ENCODE data around the gene PLAAT5. TPM values are rescaled to one million over a fixed set of nuclear protein-coding genes. Genes with fewer than 3 reads are reported as not detected.

The PLAAT5 gene
- polyA plus RNA-seq, 2 of the 4 experiments (the other 2 are of a cell fraction): 0.04 to 0.12 TPM

DNA sequence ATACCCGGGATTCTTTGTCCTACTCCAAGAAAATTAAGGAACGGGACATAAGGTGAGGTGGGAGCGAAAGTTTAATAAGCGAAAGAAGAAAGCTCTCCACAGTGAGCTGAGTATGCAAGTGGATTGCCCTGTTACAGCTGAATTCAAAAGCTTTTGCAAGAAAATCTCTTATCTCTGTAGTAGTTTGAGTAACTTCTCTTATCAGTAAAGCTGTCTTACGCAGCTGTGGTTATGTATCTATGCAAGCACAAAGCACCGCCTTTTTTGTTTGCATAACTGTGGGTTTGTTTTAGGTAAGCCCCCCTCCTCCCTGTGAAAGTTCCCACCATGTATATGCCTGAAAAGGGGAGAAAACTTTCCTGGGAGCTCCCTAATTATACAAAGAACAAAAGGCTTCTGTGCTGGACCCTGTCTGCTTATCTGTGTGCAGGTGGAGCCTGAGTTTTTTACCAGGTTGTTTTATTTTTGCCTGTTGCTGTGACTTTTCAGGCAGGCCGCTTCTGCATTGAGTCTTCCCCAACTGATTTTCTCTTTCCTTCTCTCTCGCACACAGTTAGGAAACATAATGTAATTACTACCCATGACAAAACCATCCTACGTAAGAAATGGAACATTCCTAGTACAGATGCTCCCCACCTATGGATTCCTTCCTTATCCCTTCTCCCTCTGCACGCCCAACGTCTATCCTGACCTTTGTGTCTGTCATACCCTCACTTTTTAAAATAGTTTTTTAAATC, 837 bp upstream of the PLAAT5 start:
- H3K4me1 ChIP-seq: no peaks in the 10 kb centered on the region
- no peak for ATAC-seq
- WGBS (ENCODE audit: missing lambda C conversion rate): 81% methylated on average over 11 of the region's 11 CpGs
- POLR2A ChIA-PET: no interaction called here
- TF ChIP-seq, protein P1, sequence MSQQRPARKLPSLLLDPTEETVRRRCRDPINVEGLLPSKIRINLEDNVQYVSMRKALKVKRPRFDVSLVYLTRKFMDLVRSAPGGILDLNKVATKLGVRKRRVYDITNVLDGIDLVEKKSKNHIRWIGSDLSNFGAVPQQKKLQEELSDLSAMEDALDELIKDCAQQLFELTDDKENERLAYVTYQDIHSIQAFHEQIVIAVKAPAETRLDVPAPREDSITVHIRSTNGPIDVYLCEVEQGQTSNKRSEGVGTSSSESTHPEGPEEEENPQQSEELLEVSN (IDR thresholded peaks at IDR 0.05; ENCODE audit: borderline replicate concordance, low read depth): no peak
- no peak for TF ChIP-seq NPAS2 (CRISPR knock-in tag; IDR thresholded peaks at IDR 0.05; ENCODE audit: borderline replicate concordance)
- no peak for TF ChIP-seq TFCP2L1 (CRISPR knock-in tag; IDR thresholded peaks at IDR 0.05)
- no peak for TF ChIP-seq RCOR1 (IDR thresholded peaks at IDR 0.05; ENCODE audit: low read depth, low read length)
- no peak for TF ChIP-seq TP53 (CRISPR knock-in tag; IDR thresholded peaks at IDR 0.05)
- no peak for TF ChIP-seq ATOH8 (CRISPR knock-in tag; IDR thresholded peaks at IDR 0.05; ENCODE audit: low read depth)
- TF ChIP-seq SMC3 (IDR thresholded peaks at IDR 0.05): no peak
- no peak for TF ChIP-seq RNF2 (IDR thresholded peaks at IDR 0.05; ENCODE audit: borderline replicate concordance, low read depth)
- TF ChIP-seq MYC (IDR thresholded peaks at IDR 0.05; ENCODE audit: borderline replicate concordance, low read length): no peak
- TF ChIP-seq PHF8 (IDR thresholded peaks at IDR 0.05; ENCODE audit: borderline replicate concordance, low read depth): no peak
- no peak for TF ChIP-seq ZSCAN20 (CRISPR knock-in tag; IDR thresholded peaks at IDR 0.05)
- TF ChIP-seq FOSB (CRISPR knock-in tag; IDR thresholded peaks at IDR 0.05): no peak
- no peak for TF ChIP-seq MAFK (IDR thresholded peaks at IDR 0.05; ENCODE audit: partially characterized antibody)
- no peak for TF ChIP-seq CHD2 (IDR thresholded peaks at IDR 0.05; ENCODE audit: low read length, partially characterized antibody)
- TF ChIP-seq BHLHE40 (IDR thresholded peaks at IDR 0.05; ENCODE audit: low read depth, low read length): no peak
- no peak for TF ChIP-seq PBX3 (IDR thresholded peaks at IDR 0.05)
- TF ChIP-seq CEBPB (IDR thresholded peaks at IDR 0.05): no peak
- TF ChIP-seq HDAC2 (IDR thresholded peaks at IDR 0.05): no peak
- CTCF ChIA-PET: interaction anchor here (4.7 kb wide), 1 partner anchor 13 kb away, joined by 40 read pairs; no protein-coding TSS in a partner anchor
- no peak for FAIRE-seq
- DNase-seq (ENCODE audit: low read depth in 1 of 2, low spot score in 1 of 2): no peak
- H3K9me3 ChIP-seq: peaks cover 5% of the 10 kb centered on the region; the same call in 1 of the 3 replicates
- no peak overlapping the region for H3K4me3 ChIP-seq
- no peak overlapping the region for H3K4me2 ChIP-seq
- H3K27ac ChIP-seq: no peak overlapping the region

DNA sequence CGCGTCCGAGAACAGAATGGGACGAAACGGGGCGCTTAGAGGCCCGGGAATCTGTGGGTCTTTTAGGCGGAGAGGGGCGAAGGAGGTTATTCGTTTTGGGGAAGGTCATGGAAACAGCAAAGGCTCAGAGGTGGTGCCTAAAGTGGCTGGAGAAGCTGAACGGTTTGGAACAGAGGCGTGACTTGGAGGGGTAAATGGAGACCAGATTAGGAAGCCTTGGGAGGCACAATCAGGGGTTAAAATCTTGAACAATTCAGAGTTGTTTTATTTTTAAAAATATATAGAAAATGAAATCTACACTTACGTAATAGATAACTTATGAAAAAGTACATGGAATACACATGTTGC, 247 bp upstream of the PLAAT5 start:
- ChIA-PET CTCF (interaction anchor here (4.7 kb wide), 1 partner anchor 12 kb away, joined by 40 read pairs; no protein-coding TSS in a partner anchor), POLR2A (no interaction called here)
- WGBS (ENCODE audit: missing lambda C conversion rate): 87% methylated on average over 13 of the region's 13 CpGs
- no peak overlapping the region for H3K4me2 ChIP-seq
- H3K4me3 ChIP-seq: no peak overlapping the region
- no peak for FAIRE-seq
- H3K9me3 ChIP-seq: peaks cover 5% of the 10 kb centered on the region; the same call in 1 of the 3 replicates
- DNase-seq (ENCODE audit: low read depth in 1 of 2, low spot score in 1 of 2): no peak
- ATAC-seq: no peak
- TF ChIP-seq CHD2 (IDR thresholded peaks at IDR 0.05; ENCODE audit: low read length, partially characterized antibody) (no peak), HOXB13 (CRISPR knock-in tag; IDR thresholded peaks at IDR 0.05; ENCODE audit: low read depth) (no peak)
- TF ChIP-seq, protein P2, sequence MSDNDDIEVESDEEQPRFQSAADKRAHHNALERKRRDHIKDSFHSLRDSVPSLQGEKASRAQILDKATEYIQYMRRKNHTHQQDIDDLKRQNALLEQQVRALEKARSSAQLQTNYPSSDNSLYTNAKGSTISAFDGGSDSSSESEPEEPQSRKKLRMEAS (IDR thresholded peaks at IDR 0.05): no peak
- H3K27ac ChIP-seq: no peak overlapping the region
- no peaks in the 10 kb centered on the region for H3K4me1 ChIP-seq

DNA sequence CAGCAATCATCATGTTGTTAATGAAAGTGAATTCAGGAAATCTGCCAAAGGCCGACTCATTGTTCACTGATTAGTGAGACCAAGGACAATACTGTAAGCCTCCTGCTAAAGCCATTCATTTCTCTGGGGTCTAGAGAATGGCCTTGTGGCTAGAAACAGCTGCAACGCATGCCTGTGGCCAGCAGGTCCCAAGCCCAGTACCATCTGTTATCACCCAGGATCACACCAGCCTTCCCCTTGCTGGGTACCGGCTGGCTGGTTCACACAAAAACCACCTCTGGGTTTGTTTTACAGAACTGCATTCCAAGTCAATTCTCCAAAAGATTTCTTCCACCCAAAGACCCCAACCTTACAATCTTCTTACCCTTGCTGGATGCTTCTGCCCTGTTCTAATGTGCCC, 1.1 kb downstream of the PLAAT5 start:
- Histone ChIP-seq H3K4me2 (no peak overlapping the region), H3K27ac (no peak overlapping the region), H3K4me1 (no peaks in the 10 kb centered on the region), H3K9me3 (peaks cover 10% of the 10 kb centered on the region; the same call in 1 of the 3 replicates), H3K4me3 (no peak overlapping the region)
- DNase-seq (ENCODE audit: low read depth in 1 of 2, low spot score in 1 of 2) (no peak), FAIRE-seq (no peak), ATAC-seq (0 out of 6 replicates have a peak, but pooled peaks of 1 of the 2 experiments have one; percentile 24)
- WGBS (ENCODE audit: missing lambda C conversion rate): 77% methylated on average over 3 of the region's 3 CpGs
- POLR2A ChIA-PET: no interaction called here
- CTCF ChIA-PET: interaction anchor here (1.2 to 4.7 kb wide), 2 partner anchors 11 to 147 kb away, joined by 3 to 40 read pairs; no protein-coding TSS in a partner anchor
- TF ChIP-seq CBX8 (IDR thresholded peaks at IDR 0.05) (no peak), BHLHE40 (IDR thresholded peaks at IDR 0.05; ENCODE audit: low read depth, low read length) (no peak), BCL3 (IDR thresholded peaks at IDR 0.05) (no peak), CBX2 (IDR thresholded peaks at IDR 0.05; ENCODE audit: borderline replicate concordance, low read depth) (no peak), SREBF2 (IDR thresholded peaks at IDR 0.05) (no peak), HEYL (CRISPR knock-in tag; IDR thresholded peaks at IDR 0.05) (no peak), FOSL2 (IDR thresholded peaks at IDR 0.05) (no peak), FOSL2 (CRISPR knock-in tag; IDR thresholded peaks at IDR 0.05) (no peak)
- TF ChIP-seq, protein P3, sequence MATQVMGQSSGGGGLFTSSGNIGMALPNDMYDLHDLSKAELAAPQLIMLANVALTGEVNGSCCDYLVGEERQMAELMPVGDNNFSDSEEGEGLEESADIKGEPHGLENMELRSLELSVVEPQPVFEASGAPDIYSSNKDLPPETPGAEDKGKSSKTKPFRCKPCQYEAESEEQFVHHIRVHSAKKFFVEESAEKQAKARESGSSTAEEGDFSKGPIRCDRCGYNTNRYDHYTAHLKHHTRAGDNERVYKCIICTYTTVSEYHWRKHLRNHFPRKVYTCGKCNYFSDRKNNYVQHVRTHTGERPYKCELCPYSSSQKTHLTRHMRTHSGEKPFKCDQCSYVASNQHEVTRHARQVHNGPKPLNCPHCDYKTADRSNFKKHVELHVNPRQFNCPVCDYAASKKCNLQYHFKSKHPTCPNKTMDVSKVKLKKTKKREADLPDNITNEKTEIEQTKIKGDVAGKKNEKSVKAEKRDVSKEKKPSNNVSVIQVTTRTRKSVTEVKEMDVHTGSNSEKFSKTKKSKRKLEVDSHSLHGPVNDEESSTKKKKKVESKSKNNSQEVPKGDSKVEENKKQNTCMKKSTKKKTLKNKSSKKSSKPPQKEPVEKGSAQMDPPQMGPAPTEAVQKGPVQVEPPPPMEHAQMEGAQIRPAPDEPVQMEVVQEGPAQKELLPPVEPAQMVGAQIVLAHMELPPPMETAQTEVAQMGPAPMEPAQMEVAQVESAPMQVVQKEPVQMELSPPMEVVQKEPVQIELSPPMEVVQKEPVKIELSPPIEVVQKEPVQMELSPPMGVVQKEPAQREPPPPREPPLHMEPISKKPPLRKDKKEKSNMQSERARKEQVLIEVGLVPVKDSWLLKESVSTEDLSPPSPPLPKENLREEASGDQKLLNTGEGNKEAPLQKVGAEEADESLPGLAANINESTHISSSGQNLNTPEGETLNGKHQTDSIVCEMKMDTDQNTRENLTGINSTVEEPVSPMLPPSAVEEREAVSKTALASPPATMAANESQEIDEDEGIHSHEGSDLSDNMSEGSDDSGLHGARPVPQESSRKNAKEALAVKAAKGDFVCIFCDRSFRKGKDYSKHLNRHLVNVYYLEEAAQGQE (IDR thresholded peaks at IDR 0.05): no peak

Data from A549 (cell line).